Neural progenitor cell (in vitro differentiated cells): ENCODE data around the gene SHTN1. TPM values are rescaled to one million over a fixed set of nuclear protein-coding genes. Genes with fewer than 3 reads are reported as not detected.

Experiments used
- DNase-seq: peaks from one replicate; pipeline ENCODE4 v3.0.0-alpha.2; 2016; ENCODE audit warnings: low spot score
- H2AFZ ChIP-seq: fragments of 200-600 bp; sonication (generic); replicated peaks from 2 replicates; pipeline ENCODE4 v1.6.1; 2016; ENCODE audit warnings: antibody characterized with exemption
- H3F3A ChIP-seq: fragments of 200-600 bp; sonication (generic); 2 replicates; pipeline ENCODE4 v1.6.1; 2016; ENCODE audit warnings: antibody characterized with exemption, low read depth
- H3K27ac ChIP-seq: fragments of 200-600 bp; sonication (generic); 2 replicates; pipeline ENCODE4 v1.5.1; 2016; ENCODE audit warnings: mild to moderate bottlenecking
- H3K27me3 ChIP-seq: fragments of 200-600 bp; sonication (generic); 2 replicates; pipeline ENCODE4 v1.6.1; 2016; ENCODE audit warnings: mild to moderate bottlenecking, moderate library complexity
- H3K36me3 ChIP-seq: fragments of 200-600 bp; sonication (generic); 2 replicates; pipeline ENCODE4 v1.5.1; 2016
- H3K4me1 ChIP-seq: fragments of 200-600 bp; sonication (generic); 2 replicates; pipeline ENCODE4 v1.6.1; 2016; ENCODE audit warnings: mixed run types
- H3K4me2 ChIP-seq: fragments of 200-600 bp; sonication (generic); 2 replicates; pipeline ENCODE4 v1.6.1; 2016
- H3K4me3 ChIP-seq: fragments of 200-600 bp; sonication (generic); 2 replicates; pipeline ENCODE4 v1.5.1; 2016
- H3K79me2 ChIP-seq: fragments of 200-600 bp; sonication (generic); 2 replicates; pipeline ENCODE4 v1.6.1; 2016; ENCODE audit warnings: low read depth
- H3K9ac ChIP-seq: fragments of 200-600 bp; sonication (generic); 2 replicates; pipeline ENCODE4 v1.6.1; 2016
- H3K9me3 ChIP-seq: fragments of 200-600 bp; sonication (generic); 2 replicates; pipeline ENCODE4 v1.5.1; 2016; ENCODE audit warnings: low read depth
- H4K20me1 ChIP-seq: fragments of 200-600 bp; sonication (generic); 2 replicates; pipeline ENCODE4 v1.6.1; 2016; ENCODE audit warnings: low read depth
- H3K27ac Mint-ChIP-seq: 3 replicates; pipeline ENCODE4 v1.8.0; 2021; ENCODE audit warnings: mixed read lengths
- H3K27me3 Mint-ChIP-seq: 2 replicates; pipeline ENCODE4 v1.8.0; 2022; ENCODE audit warnings: low read depth, mild to moderate bottlenecking, inconsistent platforms, moderate library complexity, mixed read lengths; ENCODE audit not compliant: insufficient read depth
- H3K36me3 Mint-ChIP-seq: 3 replicates; pipeline ENCODE4 v1.8.0; 2021; ENCODE audit warnings: mixed read lengths
- H3K4me1 Mint-ChIP-seq: 3 replicates; pipeline ENCODE4 v1.8.0; 2021; ENCODE audit warnings: mixed read lengths
- H3K4me3 Mint-ChIP-seq: 3 replicates; pipeline ENCODE4 v1.8.0; 2021; ENCODE audit warnings: mild to moderate bottlenecking, moderate library complexity, mixed read lengths
- H3K9me3 Mint-ChIP-seq: 3 replicates; pipeline ENCODE4 v1.8.0; 2020; ENCODE audit warnings: mixed read lengths
- CTCF ChIP-seq: fragments of 200-600 bp; sonication (generic); IDR thresholded peaks from 2 replicates; pipeline ENCODE4 v1.5.1; 2017; ENCODE audit warnings: antibody characterized with exemption, mild to moderate bottlenecking
- EZH2 ChIP-seq: fragments of 200-600 bp; sonication (generic); IDR thresholded peaks from 2 replicates; pipeline ENCODE4 v1.6.1; 2017; ENCODE audit warnings: antibody characterized with exemption, mild to moderate bottlenecking, moderate library complexity
- EZH2phosphoT487 ChIP-seq: fragments of 200-600 bp; sonication (generic); IDR thresholded peaks from 2 replicates; pipeline ENCODE4 v1.6.1; 2017; ENCODE audit warnings: antibody characterized with exemption
- total RNA-seq: library from RNA; depleted of rRNA; stranded (reverse); fragments of >200 nt; gene quantifications from 2 replicates; pipeline ENCODE4 v1.2.3, GENCODE V29; 2015; ENCODE audit warnings: low replicate concordance

SHTN1 gene
- total RNA-seq, 1 donor from 2014 or later = 17.3 TPM

DNA sequence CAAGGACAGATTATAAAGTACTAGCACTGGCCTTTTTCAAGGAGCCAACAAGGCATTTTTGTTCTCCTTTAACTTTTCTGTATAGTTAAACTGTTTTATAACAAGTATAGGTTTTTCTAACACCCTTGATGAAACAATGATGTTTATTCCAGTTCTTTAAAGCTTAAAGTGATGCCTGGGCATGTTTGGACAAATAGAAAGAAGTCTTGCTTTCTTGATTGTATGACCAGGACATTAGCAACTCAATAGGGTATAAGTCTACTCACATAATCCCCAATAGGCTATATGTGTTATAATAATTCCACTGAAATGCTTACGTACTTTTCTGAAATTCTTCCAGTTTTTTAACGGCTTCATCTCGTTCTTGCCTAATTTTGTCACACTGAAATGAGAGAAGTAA, 36.7 kb downstream of the SHTN1 start:
- H3K4me2 ChIP-seq = no peak overlapping the region
- TF ChIP-seq EZH2phosphoT487 (no peak), EZH2 (no peak), CTCF (no peak)
- H3K9ac ChIP-seq = no peak overlapping the region
- no peaks in the 10 kb centered on the region for H3F3A ChIP-seq
- H4K20me1 ChIP-seq = no peaks in the 10 kb centered on the region
- no peak overlapping the region for H3K4me3 ChIP-seq
- Mint-ChIP-seq H3K9me3 (no peaks in the 10 kb centered on the region), H3K4me1 (no peaks in the 10 kb centered on the region), H3K27ac (no peak overlapping the region), H3K27me3 (no peaks in the 10 kb centered on the region), H3K36me3 (no peaks in the 10 kb centered on the region), H3K4me3 (no peak overlapping the region)
- no peaks in the 10 kb centered on the region for H3K27me3 ChIP-seq
- H3K4me1 ChIP-seq = no peaks in the 10 kb centered on the region
- H3K36me3 ChIP-seq = no peaks in the 10 kb centered on the region
- no peaks in the 10 kb centered on the region for H3K79me2 ChIP-seq
- H2AFZ ChIP-seq = no peak overlapping the region
- DNase-seq = no peak
- H3K9me3 ChIP-seq = no peaks in the 10 kb centered on the region
- H3K27ac ChIP-seq = no peak overlapping the region

- Histone ChIP-seq H2AFZ (no peak overlapping the region), H3K4me3 (no peak overlapping the region), H3K4me1 (no peaks in the 10 kb centered on the region), H3K79me2 (no peaks in the 10 kb centered on the region), H4K20me1 (no peaks in the 10 kb centered on the region), H3F3A (no peaks in the 10 kb centered on the region), H3K36me3 (no peaks in the 10 kb centered on the region), H3K9ac (no peak overlapping the region), H3K9me3 (no peaks in the 10 kb centered on the region), H3K27me3 (no peaks in the 10 kb centered on the region), H3K27ac (no peak overlapping the region), H3K4me2 (no peak overlapping the region)
- Mint-ChIP-seq H3K4me1 (peaks cover 2% of the 10 kb centered on the region), H3K9me3 (no peaks in the 10 kb centered on the region), H3K27ac (no peak overlapping the region), H3K36me3 (no peaks in the 10 kb centered on the region), H3K27me3 (no peaks in the 10 kb centered on the region), H3K4me3 (no peak overlapping the region)
- TF ChIP-seq CTCF (no peak), EZH2phosphoT487 (no peak), EZH2 (no peak)
- DNase-seq = no peak
These were observed 43.4 kb downstream of the SHTN1 start for GRCh38 chr10:116961406-116962251.

DNA sequence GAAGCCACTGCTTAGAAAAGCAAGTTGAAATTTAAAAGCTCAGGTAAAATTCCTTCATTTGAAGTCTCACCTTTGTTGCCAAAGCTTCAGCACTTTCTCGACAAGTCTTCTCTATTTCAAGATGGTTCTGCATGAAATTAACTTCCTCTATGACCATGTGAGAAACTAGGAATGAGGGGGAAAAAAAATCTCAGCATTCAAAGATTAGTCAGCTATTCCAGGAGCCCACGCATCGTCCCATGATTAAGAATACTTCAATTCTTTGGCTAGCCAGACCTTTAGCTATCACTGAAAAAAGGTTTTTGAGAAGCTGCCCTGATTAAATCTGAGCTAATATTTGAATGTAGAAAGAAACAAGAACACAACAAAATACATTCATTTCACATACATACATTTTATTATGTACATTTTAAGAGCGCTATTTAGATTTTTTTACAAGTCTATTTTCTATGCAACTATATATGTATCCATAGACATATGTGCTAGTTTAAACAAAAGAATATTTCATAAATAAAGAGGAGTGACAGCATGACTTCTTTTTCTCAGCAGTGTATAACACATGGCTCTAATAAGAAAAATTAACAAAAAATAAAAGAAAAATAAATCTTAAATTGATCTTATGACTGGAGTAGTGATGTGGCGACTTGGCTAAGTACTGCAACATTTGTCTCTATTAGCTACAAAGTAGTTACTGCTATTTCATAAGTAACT, 44.8 kb downstream of the SHTN1 start:
- Histone ChIP-seq H4K20me1 (no peaks in the 10 kb centered on the region), H2AFZ (no peak overlapping the region), H3K9ac (no peak overlapping the region), H3F3A (no peaks in the 10 kb centered on the region), H3K4me2 (no peak overlapping the region), H3K9me3 (no peaks in the 10 kb centered on the region), H3K79me2 (no peaks in the 10 kb centered on the region), H3K4me3 (no peak overlapping the region), H3K27me3 (no peaks in the 10 kb centered on the region), H3K27ac (no peak overlapping the region), H3K4me1 (no peaks in the 10 kb centered on the region), H3K36me3 (no peaks in the 10 kb centered on the region)
- peaks cover 2% of the 10 kb centered on the region for H3K4me1 Mint-ChIP-seq
- DNase-seq = no peak
- no peaks in the 10 kb centered on the region for H3K9me3 Mint-ChIP-seq
- H3K36me3 Mint-ChIP-seq = no peaks in the 10 kb centered on the region
- H3K27me3 Mint-ChIP-seq = no peaks in the 10 kb centered on the region
- H3K27ac Mint-ChIP-seq = no peak overlapping the region
- no peak for TF ChIP-seq EZH2phosphoT487
- no peak for TF ChIP-seq CTCF
- no peak overlapping the region for H3K4me3 Mint-ChIP-seq
